Measurements from ENCODE around the gene PLCH1. TPM values are rescaled to one million over a fixed set of nuclear protein-coding genes. Genes with fewer than 3 reads are reported as not detected.

The PLCH1 gene
- total RNA-seq, 2 experiments from 2014 or later = 0.06 TPM; not detected in 1

- H3K4me1 ChIP-seq (ENCODE audit: insufficient read depth, low read length, poor library complexity, severe bottlenecking) = no peaks in the 10 kb centered on the region
- no peak for DNase-seq (ENCODE audit: low spot score)
- H3K79me2 ChIP-seq (ENCODE audit: insufficient read depth, low read depth, low read length) = no peaks in the 10 kb centered on the region
- no peaks in the 10 kb centered on the region for H4K20me1 ChIP-seq (ENCODE audit: insufficient read depth, low read length)
- TF ChIP-seq CTCF (conservative IDR thresholded peaks at IDR 0.05; ENCODE audit: low read length) (no peak), EZH2phosphoT487 (IDR thresholded peaks at IDR 0.05; ENCODE audit: borderline replicate concordance, low read depth, low read length) (no peak)
- intact Hi-C loops (cut with micrococcal nuclease; ENCODE audit: unreplicated experiment) = no loop called here
- no peaks in the 10 kb centered on the region for H3K36me3 ChIP-seq (ENCODE audit: insufficient read depth, low read length)
- BruUV-seq (replicated peaks) = no TSS peak
- H3K9me3 ChIP-seq (ENCODE audit: low read length) = no peaks in the 10 kb centered on the region
- no peak overlapping the region for H3K4me2 ChIP-seq (ENCODE audit: low read length)
- H2AFZ ChIP-seq (ENCODE audit: low read length) = no peak overlapping the region
- ChIA-PET POLR2A (no interaction called here), CTCF (ENCODE audit: unreplicated experiment) (no interaction called here)
- no peaks in the 10 kb centered on the region for H3K9me2 ChIP-seq (ENCODE audit: insufficient read depth, low read length)
- no peak overlapping the region for H3K4me3 ChIP-seq (ENCODE audit: low read depth, low read length, poor library complexity, severe bottlenecking)
- no peak overlapping the region for H3K27ac ChIP-seq (ENCODE audit: low read depth, low read length, poor library complexity, severe bottlenecking)
These were observed 139.9 kb downstream of the PLCH1 start for GRCh38 chr3:155604967-155605366.

- TF ChIP-seq EZH2phosphoT487 (IDR thresholded peaks at IDR 0.05; ENCODE audit: borderline replicate concordance, low read depth, low read length) (no peak), CTCF (conservative IDR thresholded peaks at IDR 0.05; ENCODE audit: low read length) (no peak)
- CTCF ChIA-PET (ENCODE audit: unreplicated experiment) = no interaction called here
These were observed 140.7 kb downstream of the PLCH1 start for GRCh38 chr3:155604126-155604525.

DNA sequence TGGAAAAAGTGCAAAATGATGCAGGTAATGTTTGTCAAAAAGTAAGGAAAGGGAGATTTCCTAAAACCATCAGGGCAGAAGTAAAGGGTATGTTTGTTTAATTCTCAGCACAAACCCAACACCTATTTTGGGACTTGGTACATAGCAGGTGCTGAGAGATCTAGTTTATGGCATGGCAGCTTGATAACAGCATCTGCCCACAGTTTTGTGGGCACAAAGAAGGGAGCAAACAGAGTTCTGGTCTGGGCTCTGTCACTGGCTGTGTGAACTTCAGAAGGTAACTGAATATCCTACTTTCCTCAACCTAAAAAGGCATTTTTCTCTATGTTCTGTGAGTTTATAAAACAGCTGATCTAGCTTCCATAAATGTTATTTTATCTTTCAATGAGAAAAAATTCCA, 141.6 kb downstream of the PLCH1 start:
- POLR2A ChIA-PET = no interaction called here
- intact Hi-C loops (cut with micrococcal nuclease; ENCODE audit: unreplicated experiment) = no loop called here
- Histone ChIP-seq H3K4me3 (ENCODE audit: low read depth, low read length, poor library complexity, severe bottlenecking) (no peak overlapping the region), H3K4me2 (ENCODE audit: low read length) (no peak overlapping the region), H3K36me3 (ENCODE audit: insufficient read depth, low read length) (no peaks in the 10 kb centered on the region), H2AFZ (ENCODE audit: low read length) (no peak overlapping the region), H3K79me2 (ENCODE audit: insufficient read depth, low read depth, low read length) (no peaks in the 10 kb centered on the region), H3K9me3 (ENCODE audit: low read length) (no peaks in the 10 kb centered on the region), H3K4me1 (ENCODE audit: insufficient read depth, low read length, poor library complexity, severe bottlenecking) (no peaks in the 10 kb centered on the region), H3K9me2 (ENCODE audit: insufficient read depth, low read length) (no peaks in the 10 kb centered on the region), H4K20me1 (ENCODE audit: insufficient read depth, low read length) (no peaks in the 10 kb centered on the region), H3K27ac (ENCODE audit: low read depth, low read length, poor library complexity, severe bottlenecking) (no peak overlapping the region)
- DNase-seq (ENCODE audit: low spot score) = no peak
- no peak for TF ChIP-seq CTCF (conservative IDR thresholded peaks at IDR 0.05; ENCODE audit: low read length)
- no peak for TF ChIP-seq EZH2phosphoT487 (IDR thresholded peaks at IDR 0.05; ENCODE audit: borderline replicate concordance, low read depth, low read length)
- BruUV-seq (replicated peaks) = no TSS peak
- CTCF ChIA-PET (ENCODE audit: unreplicated experiment) = no interaction called here

More at GRCh38 chr3:155604126-155604525, 140.7 kb downstream of the PLCH1 start:
- no peaks in the 10 kb centered on the region for H3K9me3 ChIP-seq (ENCODE audit: low read length)
- H3K27ac ChIP-seq (ENCODE audit: low read depth, low read length, poor library complexity, severe bottlenecking) = no peak overlapping the region
- no peak for DNase-seq (ENCODE audit: low spot score)
- H4K20me1 ChIP-seq (ENCODE audit: insufficient read depth, low read length) = no peaks in the 10 kb centered on the region
- intact Hi-C loops (cut with micrococcal nuclease; ENCODE audit: unreplicated experiment) = no loop called here
- H3K4me3 ChIP-seq (ENCODE audit: low read depth, low read length, poor library complexity, severe bottlenecking) = no peak overlapping the region
- no peaks in the 10 kb centered on the region for H3K79me2 ChIP-seq (ENCODE audit: insufficient read depth, low read depth, low read length)
- no peaks in the 10 kb centered on the region for H3K9me2 ChIP-seq (ENCODE audit: insufficient read depth, low read length)
- POLR2A ChIA-PET = no interaction called here
- no TSS peak for BruUV-seq (replicated peaks)
- no peaks in the 10 kb centered on the region for H3K4me1 ChIP-seq (ENCODE audit: insufficient read depth, low read length, poor library complexity, severe bottlenecking)
- no peak overlapping the region for H3K4me2 ChIP-seq (ENCODE audit: low read length)
- H3K36me3 ChIP-seq (ENCODE audit: insufficient read depth, low read length) = no peaks in the 10 kb centered on the region
- no peak overlapping the region for H2AFZ ChIP-seq (ENCODE audit: low read length)

Data from OCI-LY7 (cell line).